K562 (cell line): ENCODE measurements around the gene DCAF17. TPM values are rescaled to one million over a fixed set of nuclear protein-coding genes. Genes with fewer than 3 reads are reported as not detected.

Experiments
- ADNP ChIP-seq: fragments of 200-800 bp; sonication (Bioruptor generic); IDR thresholded peaks from 2 replicates; pipeline ENCODE4 v1.6.1; 2016; ENCODE audit warnings: missing genetic modification characterization, missing compliant biosample characterization
- CXXC5 ChIP-seq: fragments of 250-450 bp; sonication (Bioruptor Pico); IDR thresholded peaks from 2 replicates; pipeline ENCODE4 v1.8.0; 2022; ENCODE audit warnings: inconsistent platforms, mild to moderate bottlenecking, moderate library complexity
- FOSL1 ChIP-seq: fragments of 200-800 bp; sonication (Bioruptor generic); conservative IDR thresholded peaks from 2 replicates; pipeline ENCODE4 v1.6.1; 2016; ENCODE audit warnings: missing genetic modification characterization, missing compliant biosample characterization
- GTF2F1 ChIP-seq: IDR thresholded peaks from 2 replicates; pipeline ENCODE4 v1.6.1; 2011; ENCODE audit warnings: low read depth, low read length, improper control_type of control experiment
- SMC3 ChIP-seq: conservative IDR thresholded peaks from 2 replicates; pipeline ENCODE4 v1.6.1; 2011; ENCODE audit warnings: low read depth, low read length, improper control_type of control experiment; ENCODE audit not compliant: insufficient read depth
- SNIP1 ChIP-seq: fragments of 450-650 bp; IDR thresholded peaks from 2 replicates; pipeline ENCODE4 v1.7.1; 2017; ENCODE audit warnings: low read depth, mild to moderate bottlenecking
- SRF ChIP-seq, 2 experiments: fragments of 250-450, 450-650 bp in 1 of 2; sonication (Bioruptor Pico) in 1 of 2; sonication (generic) in 1 of 2; formaldehyde crosslinking; IDR thresholded peaks; 2 replicates each; pipeline versions ENCODE4 v1.5.0 to v1.5.1; 2020 to 2022; ENCODE audit warnings: mild to moderate bottlenecking in 1 of 2, missing genetic modification reagents in 1 of 2
- TCF3 ChIP-seq: sonication (generic); formaldehyde crosslinking; IDR thresholded peaks from 2 replicates; pipeline ENCODE4 v1.4.0; 2020; ENCODE audit warnings: mild to moderate bottlenecking, missing genetic modification reagents
- ZBED1 ChIP-seq: IDR thresholded peaks from 2 replicates; pipeline ENCODE4 v1.6.1; 2014
- ZNF408 ChIP-seq: fragments of 250-450 bp; sonication (Bioruptor Pico); IDR thresholded peaks from 2 replicates; pipeline ENCODE4 v1.4.0; 2020; ENCODE audit warnings: low read depth, mild to moderate bottlenecking, moderate library complexity
- ZNF766 ChIP-seq: fragments of 200-800 bp; sonication (Bioruptor generic); conservative IDR thresholded peaks from 2 replicates; pipeline ENCODE4 v1.6.1; 2016; ENCODE audit warnings: missing genetic modification characterization, missing compliant biosample characterization
- polyA plus RNA-seq, 8 experiments: library from polyadenylated mRNA; depleted of rRNA in 4 of 8; stranded (reverse) in 5 of 8; unstranded in 3 of 8; fragments of >200 nt; fragmentation: Nextera tagmentation in 2 of 8; fragmentation: Illumina TruSeq in 1 of 8; extraction: Ambion mirVana in 2 of 8; extraction: Trizol in 1 of 8; gene quantifications; 2 replicates each; pipeline versions ENCODE4 v1.2.1 to v1.2.3, GENCODE V29; 2011 to 2014; ENCODE audit warnings: inconsistent platforms in 1 of 8, missing spikeins in 1 of 8
- total RNA-seq, 7 experiments: library from RNA; depleted of rRNA in 6 of 7; stranded (reverse); fragments of >200 nt in 6 of 7; fragmentation: Illumina TruSeq in 2 of 7; extraction: Trizol in 2 of 7; gene quantifications; 2 replicates each; pipeline versions ENCODE4 v1.2.1 to v1.2.3, GENCODE V29; 2011 to 2021; ENCODE audit warnings: low replicate concordance in 1 of 7
- TF ChIP-seq, protein P1 (sequence below), 2 experiments: fragments of 450-650 bp; formaldehyde crosslinking in 1 of 2; IDR thresholded peaks; 2 replicates each; pipeline versions ENCODE4 v1.4.0 to v1.6.1; 2014 to 2020; ENCODE audit warnings: mild to moderate bottlenecking in 2 of 2, borderline replicate concordance in 1 of 2, low read depth in 1 of 2
- TF ChIP-seq, protein P2 (sequence below): fragments of 250-450 bp; sonication (Bioruptor Pico); IDR thresholded peaks from 2 replicates; pipeline ENCODE4 v1.8.0; 2021; ENCODE audit warnings: mild to moderate bottlenecking, moderate library complexity
- TF ChIP-seq, protein P3 (sequence below): sonication (generic); formaldehyde crosslinking; IDR thresholded peaks from 2 replicates; pipeline ENCODE4 v1.9.0; 2022; ENCODE audit warnings: mild to moderate bottlenecking, missing genetic modification reagents

DCAF17 gene
- total and polyA plus RNA-seq, 9 of the 15 experiments (the other 6 are each of a cell fraction or from before 2014, with no cell fraction given) = 10.0 to 38.5 (median 27.1) TPM

DNA sequence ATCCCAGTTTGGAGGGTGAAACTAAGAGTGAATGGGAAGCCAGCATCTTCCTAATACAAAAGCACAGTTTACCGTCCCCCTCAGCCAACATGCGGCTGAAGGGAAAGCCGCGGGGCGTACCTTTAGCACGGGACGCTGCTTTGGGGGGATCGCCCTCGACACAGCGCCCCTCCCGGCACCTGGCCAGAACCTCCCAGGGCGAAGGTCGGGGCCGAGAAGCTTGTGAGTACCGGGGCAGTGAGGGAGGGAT lies 338 bp upstream of the DCAF17 start, which contains the start of gene METTL8 (continued):
- TF ChIP-seq, protein P1, sequence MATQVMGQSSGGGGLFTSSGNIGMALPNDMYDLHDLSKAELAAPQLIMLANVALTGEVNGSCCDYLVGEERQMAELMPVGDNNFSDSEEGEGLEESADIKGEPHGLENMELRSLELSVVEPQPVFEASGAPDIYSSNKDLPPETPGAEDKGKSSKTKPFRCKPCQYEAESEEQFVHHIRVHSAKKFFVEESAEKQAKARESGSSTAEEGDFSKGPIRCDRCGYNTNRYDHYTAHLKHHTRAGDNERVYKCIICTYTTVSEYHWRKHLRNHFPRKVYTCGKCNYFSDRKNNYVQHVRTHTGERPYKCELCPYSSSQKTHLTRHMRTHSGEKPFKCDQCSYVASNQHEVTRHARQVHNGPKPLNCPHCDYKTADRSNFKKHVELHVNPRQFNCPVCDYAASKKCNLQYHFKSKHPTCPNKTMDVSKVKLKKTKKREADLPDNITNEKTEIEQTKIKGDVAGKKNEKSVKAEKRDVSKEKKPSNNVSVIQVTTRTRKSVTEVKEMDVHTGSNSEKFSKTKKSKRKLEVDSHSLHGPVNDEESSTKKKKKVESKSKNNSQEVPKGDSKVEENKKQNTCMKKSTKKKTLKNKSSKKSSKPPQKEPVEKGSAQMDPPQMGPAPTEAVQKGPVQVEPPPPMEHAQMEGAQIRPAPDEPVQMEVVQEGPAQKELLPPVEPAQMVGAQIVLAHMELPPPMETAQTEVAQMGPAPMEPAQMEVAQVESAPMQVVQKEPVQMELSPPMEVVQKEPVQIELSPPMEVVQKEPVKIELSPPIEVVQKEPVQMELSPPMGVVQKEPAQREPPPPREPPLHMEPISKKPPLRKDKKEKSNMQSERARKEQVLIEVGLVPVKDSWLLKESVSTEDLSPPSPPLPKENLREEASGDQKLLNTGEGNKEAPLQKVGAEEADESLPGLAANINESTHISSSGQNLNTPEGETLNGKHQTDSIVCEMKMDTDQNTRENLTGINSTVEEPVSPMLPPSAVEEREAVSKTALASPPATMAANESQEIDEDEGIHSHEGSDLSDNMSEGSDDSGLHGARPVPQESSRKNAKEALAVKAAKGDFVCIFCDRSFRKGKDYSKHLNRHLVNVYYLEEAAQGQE (IDR thresholded peaks at IDR 0.05; ENCODE audit: borderline replicate concordance) = no peak
- TF ChIP-seq, protein P1 (CRISPR knock-in tag; IDR thresholded peaks at IDR 0.05; ENCODE audit: low read depth) = no peak
- peak in 1 of 2 experiments; percentile 56; a peak in 1 of 4 replicates for TF ChIP-seq SRF (CRISPR knock-in tag; IDR thresholded peaks at IDR 0.05)
- no peak for TF ChIP-seq CXXC5 (CRISPR knock-in tag)
- TF ChIP-seq, protein P2, sequence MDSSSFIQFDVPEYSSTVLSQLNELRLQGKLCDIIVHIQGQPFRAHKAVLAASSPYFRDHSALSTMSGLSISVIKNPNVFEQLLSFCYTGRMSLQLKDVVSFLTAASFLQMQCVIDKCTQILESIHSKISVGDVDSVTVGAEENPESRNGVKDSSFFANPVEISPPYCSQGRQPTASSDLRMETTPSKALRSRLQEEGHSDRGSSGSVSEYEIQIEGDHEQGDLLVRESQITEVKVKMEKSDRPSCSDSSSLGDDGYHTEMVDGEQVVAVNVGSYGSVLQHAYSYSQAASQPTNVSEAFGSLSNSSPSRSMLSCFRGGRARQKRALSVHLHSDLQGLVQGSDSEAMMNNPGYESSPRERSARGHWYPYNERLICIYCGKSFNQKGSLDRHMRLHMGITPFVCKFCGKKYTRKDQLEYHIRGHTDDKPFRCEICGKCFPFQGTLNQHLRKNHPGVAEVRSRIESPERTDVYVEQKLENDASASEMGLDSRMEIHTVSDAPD = no peak
- TF ChIP-seq SMC3 = peak; percentile 35; the same call in 1 of the 2 replicates
- TF ChIP-seq ADNP (tag) = no peak
- TF ChIP-seq ZBED1 = no peak; the same call in 1 of the 2 replicates
- no peak for TF ChIP-seq ZNF408 (CRISPR knock-in tag)
- TF ChIP-seq ZNF766 = no peak
- peak; percentile 36; the same call in 1 of the 2 replicates for TF ChIP-seq GTF2F1
- TF ChIP-seq, protein P3, sequence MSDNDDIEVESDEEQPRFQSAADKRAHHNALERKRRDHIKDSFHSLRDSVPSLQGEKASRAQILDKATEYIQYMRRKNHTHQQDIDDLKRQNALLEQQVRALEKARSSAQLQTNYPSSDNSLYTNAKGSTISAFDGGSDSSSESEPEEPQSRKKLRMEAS (CRISPR knock-in tag) = peak; percentile 81; the same call in 1 of the 2 replicates
- 0 out of 2 replicates have a peak, but pooled peaks have one; percentile 44 for TF ChIP-seq TCF3 (CRISPR knock-in tag)
- TF ChIP-seq FOSL1 (tag) = no peak
- TF ChIP-seq SNIP1 = peak; percentile 70; the same call in 1 of the 2 replicates
